GM18858 (cell line): ENCODE data around the gene MRPS2.

Source experiments
- ATAC-seq: cut with Tn5 transposase; IDR thresholded peaks from one replicate; pipeline ENCODE4 v1.9.1; 2021; ENCODE audit not compliant: unreplicated experiment

MRPS2 gene

DNA sequence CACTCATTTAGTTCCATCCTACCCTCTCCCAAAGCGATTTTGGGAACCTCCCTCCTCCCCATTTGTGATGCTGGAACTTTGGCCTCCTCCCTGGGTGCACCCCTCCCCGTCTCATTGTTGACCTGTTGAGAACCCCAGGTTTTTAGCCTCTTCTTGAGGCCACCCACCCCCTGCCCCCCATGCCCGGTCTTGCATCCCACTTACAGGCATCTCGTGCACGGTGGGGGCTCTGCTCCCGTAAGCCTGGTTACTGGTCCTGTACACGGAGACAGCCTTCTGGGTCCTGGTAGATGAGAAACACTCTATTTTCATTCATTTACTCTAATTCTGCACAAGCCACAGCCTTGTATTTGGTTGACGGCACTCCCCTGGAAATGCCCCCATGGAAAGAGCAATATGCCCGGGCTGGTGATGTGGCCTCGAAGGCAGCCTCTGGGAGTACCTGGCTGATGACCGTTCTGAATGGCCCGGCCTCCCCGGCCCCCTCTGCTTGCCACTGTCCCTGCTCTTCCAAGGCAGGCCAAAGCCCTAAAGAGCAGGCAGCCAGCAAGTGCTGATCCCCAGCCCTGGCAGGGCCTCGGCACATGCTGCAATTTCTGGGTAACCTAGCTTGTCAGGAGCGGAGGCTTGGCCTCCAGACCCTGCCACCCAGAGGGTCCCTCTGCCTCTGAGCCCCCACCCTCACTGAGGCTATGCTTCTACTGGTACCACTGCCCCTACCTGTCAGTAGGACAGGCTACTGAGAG is 1.9 kb upstream of the MRPS2 start:
- ATAC-seq = no peak

DNA sequence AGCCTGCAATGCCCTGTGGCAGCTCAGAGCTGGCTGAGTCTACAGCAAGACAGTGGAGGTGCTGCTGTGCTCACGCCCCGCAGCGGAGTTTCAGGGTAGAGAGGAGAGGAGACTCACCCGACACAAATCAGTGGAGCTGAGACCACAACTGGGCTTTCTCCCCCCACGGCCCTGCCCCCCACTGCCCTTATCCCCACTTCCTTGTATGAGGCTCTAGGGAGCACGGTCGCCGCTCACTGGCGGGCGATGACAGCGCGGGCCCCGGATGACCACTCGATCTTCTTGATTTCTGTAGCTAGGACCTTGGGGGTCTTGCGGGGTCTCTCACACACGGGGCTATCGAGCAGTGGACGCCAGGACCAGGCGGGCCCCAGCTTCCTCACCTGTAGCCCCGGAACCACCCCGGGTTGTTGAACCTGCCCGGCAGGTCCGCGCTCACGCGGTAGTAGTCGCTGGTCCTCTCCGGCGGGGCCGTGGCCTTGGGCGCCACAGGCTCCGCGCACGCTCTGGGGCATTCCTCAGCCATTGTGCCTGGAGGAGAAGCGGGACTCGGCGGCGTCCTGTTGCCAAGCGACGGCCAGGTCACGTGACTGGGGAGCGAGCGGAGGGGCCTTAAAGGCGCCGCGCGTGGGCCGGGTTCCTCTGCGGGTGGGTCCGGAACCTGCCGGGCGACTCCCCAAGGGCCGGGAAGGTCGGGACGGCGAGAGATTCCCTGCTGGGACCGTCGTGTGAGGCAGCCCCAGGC is 984 bp upstream of the MRPS2 start:
- no peak for ATAC-seq

DNA sequence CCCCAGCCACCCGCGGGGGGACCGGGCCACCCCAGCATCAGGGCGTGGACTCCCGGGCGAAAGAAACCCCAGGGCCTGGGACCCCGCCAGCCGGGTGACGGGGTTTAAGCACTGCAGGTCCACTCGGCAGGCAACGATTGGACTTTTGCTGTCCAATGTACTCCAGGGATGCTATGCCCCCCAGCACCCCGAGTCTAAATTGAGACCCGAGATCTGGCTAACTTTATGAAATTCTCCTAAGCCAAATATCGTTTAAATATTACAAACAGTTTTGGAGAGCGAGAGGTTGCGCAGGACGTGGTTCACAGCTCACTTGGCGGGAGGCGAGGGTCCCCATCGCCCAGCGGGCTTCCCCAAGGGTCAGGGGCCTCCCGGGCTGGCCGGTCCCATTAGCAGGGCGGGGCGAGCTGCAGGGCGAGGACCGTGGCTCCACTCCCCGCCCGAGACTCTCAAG is 384 bp upstream of the MRPS2 start:
- ATAC-seq = no peak

DNA sequence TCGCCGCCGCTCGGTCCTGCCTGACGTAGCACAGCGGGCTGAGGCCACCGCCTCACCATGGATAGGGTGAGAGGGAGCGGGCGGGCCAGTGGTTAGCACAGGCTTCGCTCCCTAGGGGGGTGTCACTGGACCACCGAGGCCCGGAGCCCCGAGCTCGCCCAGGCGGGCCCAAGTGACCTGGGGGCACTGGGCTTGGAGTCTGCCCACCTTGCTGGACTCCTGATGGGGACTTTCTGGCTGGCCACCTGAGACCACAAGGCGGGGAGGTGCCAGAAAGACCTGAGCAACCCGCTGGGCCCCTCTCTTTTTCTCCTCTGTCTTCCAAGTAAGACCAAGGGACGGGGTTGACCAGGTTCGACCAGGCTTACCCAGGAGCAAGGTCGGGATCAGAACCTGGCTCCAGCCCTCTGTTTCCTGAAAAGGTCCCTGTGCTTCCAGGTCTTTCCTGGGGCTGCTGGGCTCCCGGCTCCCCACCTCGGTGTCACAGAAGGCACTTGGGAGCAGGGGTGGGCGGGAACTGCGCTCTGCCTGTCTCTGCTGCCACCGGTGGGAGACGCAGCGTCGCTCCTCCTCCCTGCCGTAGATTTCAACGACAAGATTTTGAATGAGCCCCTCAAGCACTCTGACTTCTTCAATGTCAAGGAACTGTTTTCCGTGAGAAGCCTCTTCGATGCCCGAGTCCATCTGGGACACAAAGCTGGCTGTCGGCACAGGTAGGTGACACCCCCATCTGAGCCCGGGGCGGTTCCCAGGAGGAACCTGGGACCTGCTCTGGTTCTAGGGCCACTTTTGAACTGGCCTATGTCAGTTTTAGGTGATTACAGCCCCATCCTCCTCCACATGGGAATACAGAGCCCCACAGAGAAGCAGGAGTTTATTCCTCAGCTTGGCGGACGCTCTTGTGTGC is 1.0 kb downstream of the MRPS2 start:
- ATAC-seq = no peak

DNA sequence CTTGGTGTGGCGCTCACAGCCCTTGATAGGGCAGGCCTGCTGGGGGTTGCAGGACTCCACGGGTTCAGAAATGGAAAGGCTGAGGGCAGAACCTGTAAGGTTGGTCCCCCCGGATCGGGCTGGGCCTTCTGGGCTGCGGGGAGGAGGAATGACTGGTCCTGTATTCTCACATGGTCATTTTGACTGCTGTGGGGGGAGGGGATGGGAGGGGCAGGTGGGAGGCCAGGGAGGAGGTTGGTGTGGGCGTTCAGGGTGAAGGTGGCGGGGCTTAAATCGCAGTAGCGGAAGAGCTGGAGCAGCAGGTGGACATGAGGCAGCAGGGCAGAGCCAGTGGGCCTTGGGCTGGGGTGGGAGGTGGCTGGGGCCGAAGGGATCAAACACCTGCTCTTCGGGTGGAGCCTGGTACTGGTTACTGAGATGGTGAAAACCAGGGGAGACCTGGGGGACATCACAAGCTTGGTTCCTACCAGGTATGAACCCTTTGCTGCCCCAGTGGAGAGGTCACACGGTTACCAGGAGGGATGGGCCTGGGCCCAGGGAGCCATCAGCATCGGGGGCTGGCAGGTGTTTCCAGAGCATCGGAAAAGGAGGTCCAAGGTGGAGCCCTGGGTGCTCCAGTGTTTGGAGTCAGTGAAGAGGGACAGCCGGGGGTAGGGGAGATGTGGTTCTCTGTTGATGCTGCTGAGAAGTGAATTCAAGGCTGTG is 1.8 kb downstream of the MRPS2 start:
- no peak for ATAC-seq

DNA sequence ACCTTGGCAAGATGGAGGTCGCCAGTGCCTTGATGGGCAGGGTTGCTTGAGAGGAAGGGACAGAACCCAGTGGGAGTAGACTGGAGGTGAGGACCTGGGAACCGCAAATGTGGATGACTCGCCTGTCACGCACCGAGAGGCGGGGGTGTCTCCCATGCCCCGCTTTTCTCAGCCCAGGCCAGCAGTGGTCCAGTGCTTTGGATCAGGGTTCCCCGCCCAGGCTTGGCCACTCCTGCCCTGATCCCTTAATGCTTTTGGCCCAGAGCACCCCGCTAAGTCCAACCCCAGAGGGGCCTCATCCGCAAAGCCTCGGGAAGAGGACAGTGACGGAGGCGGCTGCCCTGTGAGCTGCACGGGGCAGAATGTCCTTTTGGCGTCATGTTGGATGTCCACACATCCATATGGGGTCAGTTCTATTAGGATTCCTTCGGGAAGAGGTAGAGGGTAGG is 2.4 kb downstream of the MRPS2 start:
- no peak for ATAC-seq

DNA sequence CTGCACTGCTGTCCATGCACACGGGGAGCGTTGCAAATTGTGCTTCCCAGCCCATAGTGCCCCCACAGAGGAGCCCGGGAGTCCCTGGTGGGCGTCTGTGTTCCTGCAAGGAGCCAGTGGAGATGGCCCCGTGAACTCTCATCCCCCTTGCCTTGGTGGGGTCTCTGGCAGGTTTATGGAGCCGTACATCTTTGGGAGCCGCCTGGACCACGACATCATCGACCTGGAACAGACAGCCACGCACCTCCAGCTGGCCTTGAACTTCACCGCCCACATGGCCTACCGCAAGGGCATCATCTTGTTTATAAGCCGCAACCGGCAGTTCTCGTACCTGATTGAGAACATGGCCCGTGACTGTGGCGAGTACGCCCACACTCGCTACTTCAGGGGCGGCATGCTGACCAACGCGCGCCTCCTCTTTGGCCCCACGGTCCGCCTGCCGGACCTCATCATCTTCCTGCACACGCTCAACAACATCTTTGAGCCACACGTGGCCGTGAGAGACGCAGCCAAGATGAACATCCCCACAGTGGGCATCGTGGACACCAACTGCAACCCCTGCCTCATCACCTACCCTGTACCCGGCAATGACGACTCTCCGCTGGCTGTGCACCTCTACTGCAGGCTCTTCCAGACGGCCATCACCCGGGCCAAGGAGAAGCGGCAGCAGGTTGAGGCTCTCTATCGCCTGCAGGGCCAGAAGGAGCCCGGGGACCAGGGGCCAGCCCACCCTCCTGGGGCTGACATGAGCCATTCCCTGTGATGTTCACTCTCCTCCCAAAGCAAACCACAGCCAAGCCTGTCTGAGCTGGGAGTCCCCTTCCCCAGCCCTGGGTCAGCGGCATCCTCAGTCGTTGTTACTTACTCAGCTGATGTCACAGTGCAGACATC is 3.1 kb downstream of the MRPS2 start:
- no peak for ATAC-seq

DNA sequence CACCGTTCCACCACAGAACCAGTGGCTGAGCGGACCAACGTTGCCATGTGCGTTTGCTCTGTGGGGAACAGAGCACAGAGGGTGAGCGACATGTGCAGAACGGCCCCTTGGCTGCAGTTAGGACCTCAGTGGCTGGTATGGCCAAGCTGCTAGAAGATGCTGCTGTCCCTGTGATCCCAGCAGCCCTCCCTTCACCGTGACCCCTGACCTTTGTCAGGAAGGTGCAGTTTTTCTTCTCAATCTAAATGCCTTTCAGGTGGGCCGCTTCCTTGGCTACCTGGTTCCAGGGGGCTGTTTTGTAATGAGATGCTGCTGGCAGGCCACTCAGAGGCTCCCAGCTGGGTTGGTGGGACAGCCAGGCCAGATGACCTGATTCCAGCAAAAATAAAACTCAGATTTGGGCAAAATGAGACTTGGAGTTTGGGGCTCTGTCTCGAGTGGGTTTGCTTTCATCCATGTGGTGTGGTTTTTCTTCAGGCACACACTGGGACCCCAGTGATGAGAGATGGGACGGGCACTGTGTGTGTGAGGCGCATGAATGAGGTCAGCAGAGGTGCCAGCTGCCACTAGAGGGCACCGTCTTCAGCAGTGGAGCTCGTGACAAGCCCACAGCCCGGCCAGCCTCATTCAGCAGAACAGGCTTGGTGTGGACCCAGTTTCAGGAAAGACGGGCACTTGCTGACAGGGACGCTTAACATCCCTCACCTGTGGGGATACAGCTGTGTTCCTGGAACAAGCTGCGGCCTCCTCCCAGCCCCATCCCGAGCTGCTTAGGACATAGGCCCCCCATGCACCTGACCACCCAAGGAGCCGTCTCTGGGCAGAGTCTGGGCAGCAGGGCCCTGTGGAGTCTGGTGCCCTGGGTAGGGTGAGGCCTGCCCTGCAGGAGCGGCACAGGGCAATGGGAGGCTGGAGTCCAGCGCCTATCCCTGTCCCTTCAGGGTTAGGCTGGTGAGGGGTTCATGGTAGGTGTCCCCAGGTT is 4.1 kb downstream of the MRPS2 start:
- ATAC-seq = no peak

DNA sequence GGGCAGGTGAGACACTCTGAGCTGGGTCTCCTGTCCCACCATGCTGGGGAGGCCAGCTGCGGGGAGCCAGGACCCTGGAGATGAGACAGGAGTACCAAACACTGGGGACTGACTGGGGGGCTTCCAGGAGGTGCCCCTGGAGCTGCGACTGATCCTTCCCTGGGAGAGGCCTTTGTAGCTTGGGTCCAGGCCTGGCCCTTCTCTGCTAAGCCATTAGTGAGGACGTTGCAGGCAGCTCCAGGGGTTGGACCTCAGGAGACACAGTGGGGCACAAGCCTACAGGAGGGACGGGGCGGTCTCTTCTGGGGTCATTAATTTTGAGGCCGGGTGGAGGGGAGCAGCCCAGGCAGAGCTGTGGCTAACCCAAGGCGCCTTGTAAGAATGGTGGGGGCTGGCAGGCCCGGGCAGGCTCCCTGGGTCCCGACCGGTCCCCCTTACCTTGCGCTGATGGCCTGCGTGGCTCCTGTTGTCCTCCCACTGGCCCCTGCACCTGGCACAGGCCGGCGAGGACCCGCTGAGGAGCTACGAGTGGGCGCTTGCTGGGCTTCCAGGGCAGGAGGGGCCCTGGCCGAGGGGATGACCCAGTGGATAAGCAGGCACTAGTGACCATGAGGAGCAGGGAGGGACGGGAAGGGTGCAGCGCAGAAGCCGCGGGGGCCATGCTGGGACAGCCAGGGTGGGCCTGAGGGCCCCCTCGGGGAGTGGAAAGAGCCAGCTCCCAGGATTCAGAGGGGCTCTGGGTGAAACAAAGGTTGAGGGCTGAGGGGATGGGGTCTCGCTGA is 5.1 kb downstream of the MRPS2 start:
- ATAC-seq = no peak

DNA sequence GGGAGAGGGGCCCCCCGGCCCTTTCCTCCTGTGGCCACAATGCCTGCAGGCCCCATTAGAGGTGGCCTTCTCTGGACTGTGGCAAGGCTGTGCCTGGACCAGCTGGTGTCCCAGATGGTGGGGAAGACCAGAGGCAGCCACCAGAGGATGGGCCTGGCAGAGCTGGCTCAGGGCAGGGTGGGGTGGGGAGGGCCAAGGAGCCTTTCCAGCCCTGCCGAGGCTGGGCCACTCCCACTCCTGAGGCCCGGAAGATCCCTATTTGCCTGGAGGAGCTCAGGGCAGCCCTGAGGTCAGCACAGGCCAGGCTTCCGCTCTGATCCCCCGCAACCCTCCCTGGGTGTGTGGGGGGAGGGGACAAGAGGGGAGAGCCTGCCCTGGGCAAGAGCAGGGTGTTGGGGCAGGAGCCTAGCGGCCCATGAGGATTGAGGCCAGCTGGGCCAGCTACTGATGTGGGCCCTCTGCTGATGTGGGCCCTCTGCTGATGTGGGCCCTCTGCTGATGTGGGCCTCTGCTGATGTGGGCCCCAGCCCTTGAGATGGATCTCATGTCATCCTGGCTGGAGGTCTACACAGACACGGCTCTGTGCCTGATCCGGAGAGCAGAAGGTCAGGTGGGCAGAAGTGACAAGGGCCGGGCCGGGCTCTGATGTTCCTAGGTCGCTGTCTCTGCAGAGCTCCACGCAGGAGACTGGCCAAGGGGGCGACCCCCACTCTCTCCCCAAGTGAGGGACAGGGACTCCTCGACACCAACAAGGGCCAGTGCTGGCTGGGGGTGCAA is 6.0 kb downstream of the MRPS2 start:
- ATAC-seq = no peak

DNA sequence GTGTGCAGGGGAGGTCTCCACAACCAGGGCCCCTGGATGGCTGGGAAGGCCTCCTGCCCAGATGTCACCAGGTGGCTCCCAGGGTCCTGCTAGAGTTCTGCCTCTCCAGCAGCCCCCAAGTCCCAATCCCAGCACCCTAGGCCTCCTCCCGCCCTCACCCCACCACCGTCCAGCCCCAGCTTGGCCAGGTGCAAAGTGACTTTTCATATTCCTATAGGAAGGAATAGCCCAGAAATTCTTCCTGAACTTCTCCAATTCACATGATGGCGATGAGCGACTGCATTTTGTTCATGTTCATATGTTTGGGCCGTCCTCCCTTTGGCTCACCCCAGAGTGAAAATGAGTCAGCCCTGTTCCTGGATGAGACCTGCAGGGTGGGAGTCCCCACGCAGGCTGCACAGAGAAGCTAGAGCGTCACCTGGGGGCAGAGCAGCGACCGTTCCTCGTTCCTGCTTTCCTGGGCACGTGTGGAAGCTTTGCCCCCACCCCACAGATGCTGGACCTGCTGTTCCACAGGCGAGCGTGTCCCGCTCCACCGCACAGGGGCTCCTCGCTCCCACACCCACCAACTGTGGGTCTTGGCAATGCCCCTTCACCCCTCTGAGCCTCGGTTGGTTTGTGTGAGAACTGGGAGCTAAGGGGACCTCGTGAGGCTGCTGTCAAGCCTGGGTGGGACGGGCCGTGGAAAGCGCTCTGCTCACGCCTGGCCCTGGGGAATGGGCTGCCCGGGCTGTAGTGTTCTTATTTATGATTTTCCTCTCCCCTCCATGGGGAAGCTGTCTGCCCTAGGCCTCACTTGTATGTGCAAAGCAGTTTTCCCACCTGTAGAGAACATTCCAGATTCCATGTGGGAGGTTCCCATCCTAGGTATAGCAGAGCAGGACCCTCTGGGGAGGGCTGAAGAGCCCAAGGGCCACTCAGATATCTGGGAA is 6.9 kb downstream of the MRPS2 start:
- ATAC-seq = no peak

DNA sequence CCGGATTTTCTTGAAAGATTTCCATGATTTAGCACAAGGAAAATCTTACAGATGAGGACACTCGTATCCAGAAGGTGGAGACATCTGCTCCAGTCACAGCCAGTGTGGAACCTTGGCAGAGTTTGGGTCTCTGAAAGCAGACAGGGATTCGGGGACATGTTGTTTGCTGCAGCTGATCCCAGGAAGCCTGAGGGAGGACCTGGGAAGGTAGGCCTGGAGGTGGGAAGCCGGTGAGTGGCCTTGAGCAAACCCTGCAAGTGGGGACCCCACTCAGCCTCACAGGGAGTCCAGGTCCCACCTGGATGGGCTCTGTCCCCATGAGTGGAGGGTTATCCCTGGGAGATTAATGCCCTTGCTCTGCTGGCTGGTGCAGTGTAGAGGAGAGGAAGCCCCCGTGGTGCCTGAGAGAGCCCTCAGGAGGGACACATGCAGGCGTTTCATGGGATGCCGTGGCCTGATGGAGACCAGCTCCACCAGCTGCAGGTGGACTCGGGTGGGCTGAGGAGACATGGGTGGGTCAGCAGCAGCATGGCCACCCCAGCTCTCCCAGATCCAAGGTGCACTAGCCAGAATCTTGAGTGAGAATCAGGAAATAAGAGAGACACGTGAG is 7.8 kb downstream of the MRPS2 start:
- ATAC-seq = no peak

DNA sequence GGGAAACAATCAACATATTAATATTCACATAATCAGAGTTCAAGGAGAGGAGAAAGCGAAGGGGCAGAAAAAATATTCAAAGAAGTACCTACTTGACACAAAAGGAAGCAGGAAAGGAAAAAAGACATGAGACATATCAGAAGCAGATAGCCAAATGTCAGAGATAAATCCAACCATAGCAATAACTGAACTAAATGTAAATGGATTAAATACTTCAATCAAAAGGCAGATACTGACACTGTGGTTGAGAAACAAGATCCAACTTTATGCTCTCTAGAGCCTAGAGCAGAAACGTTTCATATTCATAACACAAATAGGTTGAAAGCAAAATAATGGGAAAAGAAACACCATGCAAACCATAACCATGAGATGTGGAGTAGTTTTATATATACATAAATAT is 9.0 kb downstream of the MRPS2 start:
- ATAC-seq = no peak

DNA sequence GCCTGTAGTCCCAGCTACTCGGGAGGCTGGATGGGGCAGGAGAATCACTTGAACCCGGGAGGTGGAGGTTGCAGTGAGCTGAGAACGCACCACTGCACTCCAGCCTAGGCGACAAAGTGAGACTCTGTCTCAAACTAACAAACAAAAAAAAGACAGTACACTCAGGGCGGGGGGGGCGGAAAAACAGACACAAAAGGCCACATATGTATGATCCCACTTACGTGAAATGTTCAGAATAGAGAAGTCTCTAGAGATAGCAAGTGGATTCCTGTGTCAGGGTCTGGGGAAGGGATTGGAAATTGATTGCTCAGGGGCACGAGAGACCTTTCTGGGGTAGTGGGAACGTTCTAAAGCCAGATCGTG is 11.7 kb downstream of the MRPS2 start:
- ATAC-seq = no peak

DNA sequence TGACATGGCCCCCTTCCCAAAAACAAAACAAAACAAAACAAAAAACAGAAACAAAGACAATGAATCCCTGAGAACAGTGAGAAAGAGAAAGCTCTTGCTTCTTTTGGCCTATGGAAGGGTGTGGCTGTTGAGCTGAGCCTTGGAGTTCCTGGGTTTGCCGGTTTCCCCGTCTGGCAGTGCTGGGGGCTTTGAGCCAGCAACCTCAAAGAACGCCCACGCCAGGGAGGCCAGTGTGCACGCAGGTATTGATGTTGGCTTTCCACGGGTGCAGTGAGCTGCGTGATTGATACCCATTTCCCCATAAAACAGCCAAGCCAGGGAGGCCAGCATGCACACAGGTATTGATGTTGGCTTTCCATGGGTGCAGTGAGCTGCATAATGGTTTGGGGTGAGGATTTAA is 12.4 kb downstream of the MRPS2 start:
- ATAC-seq = no peak
